Endothelial cell of umbilical vein (primary cell): ENCODE results near the gene EXOC6.

Source experiments
- EZH2 ChIP-seq: IDR thresholded peaks from 2 replicates; pipeline ENCODE4 v1.6.1; 2012; ENCODE audit warnings: borderline replicate concordance, low read depth, mild to moderate bottlenecking, moderate library complexity, low read length, inconsistent platforms; ENCODE audit not compliant: severe bottlenecking
- FOS ChIP-seq: IDR thresholded peaks from 2 replicates; pipeline ENCODE4 v1.6.1; 2011; ENCODE audit warnings: mild to moderate bottlenecking, low read length, moderate library complexity, borderline replicate concordance; ENCODE audit not compliant: insufficient read depth
- GATA2 ChIP-seq: IDR thresholded peaks from 2 replicates; pipeline ENCODE4 v1.7.0; 2011; ENCODE audit warnings: low read depth, mild to moderate bottlenecking, moderate library complexity, mixed read lengths, low read length; ENCODE audit not compliant: insufficient read length, insufficient read depth
- JUN ChIP-seq: IDR thresholded peaks from 2 replicates; pipeline ENCODE4 v1.6.1; 2011; ENCODE audit warnings: borderline replicate concordance, low read depth; ENCODE audit not compliant: insufficient read length, insufficient read depth
- MYC ChIP-seq: IDR thresholded peaks from one replicate; pipeline ENCODE4 v1.6.1; 2011; ENCODE audit warnings: mild to moderate bottlenecking, low read depth, low read length
- POLR2A ChIP-seq: IDR thresholded peaks from 2 replicates; pipeline ENCODE4 v1.6.1; 2012; ENCODE audit warnings: low read depth, mild to moderate bottlenecking, control low read depth, low read length
- POLR2AphosphoS5 ChIP-seq: IDR thresholded peaks from 2 replicates; pipeline ENCODE4 v1.6.1; 2012; ENCODE audit warnings: low read depth, mild to moderate bottlenecking, control low read depth, low read length, moderate library complexity; ENCODE audit not compliant: insufficient read depth
- TF ChIP-seq, protein P1 (sequence below), 2 donors: IDR thresholded peaks; 1 replicate in 1 of 2; 2 replicates in 1 of 2; pipeline ENCODE4 v1.5.1; 2011; ENCODE audit warnings: low read length in 2 of 2, mild to moderate bottlenecking in 2 of 2, moderate library complexity in 2 of 2, control low read depth in 1 of 2, inconsistent platforms in 1 of 2, low read depth in 1 of 2; ENCODE audit not compliant: insufficient read depth in 1 of 2; ENCODE audit errors: extremely low read depth in 1 of 2
- TF ChIP-seq, protein P2 (sequence below): IDR thresholded peaks from 2 replicates; pipeline ENCODE4 v1.6.1; 2011; ENCODE audit not compliant: insufficient read depth, insufficient read length

DNA sequence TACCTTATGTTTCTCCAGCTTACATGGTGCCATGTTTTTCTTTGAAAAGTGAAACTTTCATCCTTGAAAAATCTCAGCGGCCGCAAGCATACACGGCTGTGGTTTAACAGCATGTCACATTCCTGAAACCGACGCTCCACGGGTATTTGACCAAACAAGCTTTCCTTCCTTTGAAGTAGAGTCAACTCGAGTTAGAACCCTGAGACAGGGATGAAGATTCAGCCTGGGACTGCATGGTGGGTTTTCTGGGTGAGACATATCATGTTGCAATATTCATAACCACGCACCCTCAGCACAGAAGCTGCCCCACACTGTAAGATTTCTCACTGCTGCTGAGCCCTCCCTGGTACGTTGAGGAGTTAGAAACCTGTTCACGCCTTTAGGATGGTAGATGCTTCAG, 233.5 kb downstream of the EXOC6 start:
- TF ChIP-seq, protein P1, sequence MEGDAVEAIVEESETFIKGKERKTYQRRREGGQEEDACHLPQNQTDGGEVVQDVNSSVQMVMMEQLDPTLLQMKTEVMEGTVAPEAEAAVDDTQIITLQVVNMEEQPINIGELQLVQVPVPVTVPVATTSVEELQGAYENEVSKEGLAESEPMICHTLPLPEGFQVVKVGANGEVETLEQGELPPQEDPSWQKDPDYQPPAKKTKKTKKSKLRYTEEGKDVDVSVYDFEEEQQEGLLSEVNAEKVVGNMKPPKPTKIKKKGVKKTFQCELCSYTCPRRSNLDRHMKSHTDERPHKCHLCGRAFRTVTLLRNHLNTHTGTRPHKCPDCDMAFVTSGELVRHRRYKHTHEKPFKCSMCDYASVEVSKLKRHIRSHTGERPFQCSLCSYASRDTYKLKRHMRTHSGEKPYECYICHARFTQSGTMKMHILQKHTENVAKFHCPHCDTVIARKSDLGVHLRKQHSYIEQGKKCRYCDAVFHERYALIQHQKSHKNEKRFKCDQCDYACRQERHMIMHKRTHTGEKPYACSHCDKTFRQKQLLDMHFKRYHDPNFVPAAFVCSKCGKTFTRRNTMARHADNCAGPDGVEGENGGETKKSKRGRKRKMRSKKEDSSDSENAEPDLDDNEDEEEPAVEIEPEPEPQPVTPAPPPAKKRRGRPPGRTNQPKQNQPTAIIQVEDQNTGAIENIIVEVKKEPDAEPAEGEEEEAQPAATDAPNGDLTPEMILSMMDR (IDR thresholded peaks at IDR 0.05; ENCODE audit: extremely low read depth in 1 of 2, insufficient read depth in 1 of 2, low read depth in 1 of 2, low read length in 2 of 2) = no peak
- TF ChIP-seq POLR2A (no peak), EZH2 (no peak), JUN (no peak), MYC (no peak), POLR2AphosphoS5 (no peak), FOS (no peak), GATA2 (no peak)
- TF ChIP-seq, protein P2, sequence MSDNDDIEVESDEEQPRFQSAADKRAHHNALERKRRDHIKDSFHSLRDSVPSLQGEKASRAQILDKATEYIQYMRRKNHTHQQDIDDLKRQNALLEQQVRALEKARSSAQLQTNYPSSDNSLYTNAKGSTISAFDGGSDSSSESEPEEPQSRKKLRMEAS = no peak
